H1 (cell line): ENCODE results near the gene EIF2B5. TPM values are rescaled to one million over a fixed set of nuclear protein-coding genes. Genes with fewer than 3 reads are reported as not detected.

ENCODE experiments used
- CTCF ChIA-PET: fragments of 300-600 bp; sonication (Branson Sonifier 250); formaldehyde crosslinking; loops from one replicate; lab custom pipeline; 2021; ENCODE audit not compliant: partially characterized antibody; lab: Charles Lee
- POLR2A ChIA-PET: fragments of 300-600 bp; sonication (Branson Sonifier 250); formaldehyde crosslinking; loops from one replicate; lab custom pipeline; 2021; ENCODE audit warnings: inconsistent platforms; ENCODE audit not compliant: partially characterized antibody; lab: Charles Lee
- DNase-seq, 2 experiments: peaks; one replicate each; pipeline versions ENCODE4 v3.0.0 to v3.0.0-alpha.2; 2010 to 2022; ENCODE audit warnings: low spot score in 2 of 2, low read depth in 1 of 2, mixed read lengths in 1 of 2
- FAIRE-seq: peaks from 2 replicates; lab custom pipeline; 2011; peaks lifted over from hg19 to GRCh38; lab: Jason Lieb, UNC
- H2AFZ ChIP-seq: 2 replicates; pipeline ENCODE4 v1.8.1; 2012; ENCODE audit warnings: low read length, inconsistent platforms
- H2AK5ac ChIP-seq: 2 replicates; pipeline ENCODE4 v1.6.1; 2013; ENCODE audit warnings: low read depth, low read length
- H2BK120ac ChIP-seq: replicated peaks from 2 replicates; pipeline ENCODE3; 2013; ENCODE audit warnings: low read depth, low read length, inconsistent platforms
- H2BK12ac ChIP-seq: 2 replicates; pipeline ENCODE4 v1.6.1; 2013; ENCODE audit warnings: low read depth, low read length
- H2BK15ac ChIP-seq: 2 replicates; pipeline ENCODE4 v1.6.1; 2013; ENCODE audit warnings: low read length
- H2BK20ac ChIP-seq: 2 replicates; pipeline ENCODE4 v1.6.1; 2013; ENCODE audit warnings: low read length
- H2BK5ac ChIP-seq: 2 replicates; pipeline ENCODE4 v1.6.1; 2013; ENCODE audit warnings: low read depth, low read length
- H3K14ac ChIP-seq: 2 replicates; pipeline ENCODE4 v1.6.1; 2013; ENCODE audit warnings: inconsistent platforms; ENCODE audit not compliant: insufficient read length
- H3K18ac ChIP-seq: 2 replicates; pipeline ENCODE4 v1.6.1; 2013; ENCODE audit warnings: low read length; ENCODE audit errors: extremely low read depth
- H3K23ac ChIP-seq: 2 replicates; pipeline ENCODE4 v1.6.1; 2013; ENCODE audit warnings: inconsistent platforms; ENCODE audit not compliant: insufficient read length
- H3K23me2 ChIP-seq: 2 replicates; pipeline ENCODE4 v1.6.1; 2013; ENCODE audit warnings: low read depth, low read length
- H3K27ac ChIP-seq: 2 replicates; pipeline ENCODE4 v1.6.1; 2011; ENCODE audit warnings: low read depth, low read length, inconsistent platforms
- H3K27me3 ChIP-seq, 4 experiments: replicated peaks in 1 of 4; 1 replicate in 1 of 4; 2 replicates in 3 of 4; pipeline versions ENCODE4 v1.6.1 to v1.8.1; 2011 to 2013; ENCODE audit warnings: low read length in 3 of 4, mild to moderate bottlenecking in 3 of 4, inconsistent platforms in 2 of 4, mixed read lengths in 2 of 4, moderate library complexity in 1 of 4; ENCODE audit not compliant: control insufficient read depth in 3 of 4, insufficient read depth in 3 of 4; ENCODE audit errors: extremely low read depth in 1 of 4
- H3K36me3 ChIP-seq, 4 experiments: 2 replicates each; pipeline versions ENCODE4 v1.6.1 to v1.8.1; 2011 to 2013; ENCODE audit warnings: mild to moderate bottlenecking in 4 of 4, low read length in 3 of 4, moderate library complexity in 2 of 4, control low read depth in 1 of 4, inconsistent platforms in 1 of 4; ENCODE audit not compliant: insufficient read depth in 4 of 4, control insufficient read depth in 2 of 4
- H3K4ac ChIP-seq: replicated peaks from 2 replicates; pipeline ENCODE3; 2013; ENCODE audit warnings: low read length, low read depth, mixed read lengths, inconsistent platforms; ENCODE audit not compliant: insufficient read length
- H3K4me1 ChIP-seq, 4 experiments: replicated peaks in 1 of 4; 1 replicate in 1 of 4; 2 replicates in 3 of 4; pipeline versions ENCODE4 v1.6.1 to v1.8.1; 2011 to 2013; ENCODE audit warnings: low read length in 3 of 4, inconsistent platforms in 2 of 4, mixed read lengths in 1 of 4; ENCODE audit not compliant: insufficient read depth in 4 of 4, control insufficient read depth in 3 of 4
- H3K4me2 ChIP-seq, 2 experiments: 2 replicates each; pipeline versions ENCODE4 v1.6.1 to v1.8.1; 2011 to 2013; ENCODE audit warnings: low read depth in 2 of 2, low read length in 2 of 2, control low read depth in 1 of 2, inconsistent platforms in 1 of 2, mild to moderate bottlenecking in 1 of 2; ENCODE audit not compliant: insufficient read depth in 1 of 2
- H3K4me3 ChIP-seq, 4 experiments: fragments of 200-600, 300-600 bp in 1 of 4; sonication (generic), shearing (Covaris generic), sonication (Bioruptor Twin) in 1 of 4; 2 replicates each; pipeline versions ENCODE4 v1.5.1 to v1.8.1; 2011 to 2016; ENCODE audit warnings: low read length in 4 of 4, low read depth in 3 of 4, control low read depth in 2 of 4, inconsistent platforms in 2 of 4, mild to moderate bottlenecking in 2 of 4, mixed read lengths in 1 of 4, moderate library complexity in 1 of 4; ENCODE audit not compliant: insufficient read depth in 2 of 4; ENCODE audit errors: extremely low read depth in 1 of 4
- H3K56ac ChIP-seq: replicated peaks from 2 replicates; pipeline ENCODE3; 2013; ENCODE audit warnings: low read depth, mild to moderate bottlenecking, mixed read lengths, low read length, inconsistent platforms; ENCODE audit not compliant: insufficient read length
- H3K79me1 ChIP-seq: 2 replicates; pipeline ENCODE4 v1.6.1; 2013; ENCODE audit warnings: low read depth, low read length, control low read depth
- H3K79me2 ChIP-seq, 2 experiments: 2 replicates each; pipeline versions ENCODE4 v1.6.1 to v1.8.1; 2012 to 2013; ENCODE audit warnings: low read length in 2 of 2, mild to moderate bottlenecking in 2 of 2, inconsistent platforms in 1 of 2; ENCODE audit not compliant: insufficient read depth in 2 of 2, control insufficient read depth in 1 of 2
- H3K9ac ChIP-seq, 4 experiments: replicated peaks in 1 of 4; 1 replicate in 1 of 4; 2 replicates in 3 of 4; pipeline versions ENCODE4 v1.6.1 to v1.8.1; 2011 to 2013; ENCODE audit warnings: low read depth in 3 of 4, low read length in 3 of 4, control low read depth in 2 of 4, mild to moderate bottlenecking in 2 of 4, moderate library complexity in 2 of 4, inconsistent platforms in 1 of 4; ENCODE audit errors: extremely low read depth in 1 of 4
- H3K9me3 ChIP-seq, 2 experiments: 2 replicates each; pipeline versions ENCODE4 v1.6.1 to v1.8.1; 2012 to 2013; ENCODE audit warnings: mild to moderate bottlenecking in 2 of 2, moderate library complexity in 2 of 2, control low read depth in 1 of 2, inconsistent platforms in 1 of 2, low read depth in 1 of 2, low read length in 1 of 2, mixed read lengths in 1 of 2; ENCODE audit not compliant: insufficient read depth in 2 of 2
- H4K20me1 ChIP-seq, 2 experiments: replicated peaks in 1 of 2; 2 replicates each; pipeline versions ENCODE3 to v1.8.1; 2011 to 2013; ENCODE audit warnings: inconsistent platforms in 2 of 2, low read length in 2 of 2, mild to moderate bottlenecking in 1 of 2; ENCODE audit not compliant: insufficient read depth in 2 of 2, control insufficient read depth in 1 of 2
- H4K5ac ChIP-seq: 2 replicates; pipeline ENCODE4 v1.6.1; 2013; ENCODE audit warnings: low read length, low read depth, mixed read lengths, inconsistent platforms; ENCODE audit not compliant: insufficient read length
- H4K8ac ChIP-seq: 2 replicates; pipeline ENCODE4 v1.8.0; 2013; ENCODE audit warnings: mild to moderate bottlenecking, moderate library complexity, low read length, inconsistent platforms; ENCODE audit not compliant: insufficient read depth; ENCODE audit errors: extremely low read depth
- H4K91ac ChIP-seq: replicated peaks from 2 replicates; pipeline ENCODE3; 2013; ENCODE audit warnings: low read length, mixed read lengths, inconsistent platforms; ENCODE audit not compliant: insufficient read length
- CTBP2 ChIP-seq: IDR thresholded peaks from 2 replicates; pipeline ENCODE4 v1.7.0; 2011; ENCODE audit warnings: borderline replicate concordance, mild to moderate bottlenecking, moderate library complexity, mixed read lengths, low read length; ENCODE audit not compliant: insufficient read depth, insufficient read length
- WGBS, 2 experiments: shearing (Covaris generic) in 1 of 2; methylation state at CpG; one replicate each; pipeline versions ENCODE4 v1.1.6 to v1.1.7; 2013 to 2015; ENCODE audit warnings: low lambda C conversion rate in 2 of 2, mixed read lengths in 2 of 2, inconsistent platforms in 1 of 2, low coverage in 1 of 2, missing lambda C conversion rate in 1 of 2; ENCODE audit not compliant: insufficient replicate concordance in 2 of 2, insufficient coverage in 1 of 2, insufficient read length in 1 of 2; ENCODE audit errors: extremely low coverage in 1 of 2, missing lambda C conversion rate in 1 of 2; 5-methylcytosine and 5-hydroxymethylcytosine counted together
- polyA plus RNA-seq, 7 experiments: library from polyadenylated mRNA; depleted of rRNA in 3 of 7; stranded (reverse) in 5 of 7; unstranded in 2 of 7; fragments of >200 nt in 5 of 7; fragments of 200-250 nt in 2 of 7; gene quantifications; 1 replicate in 5 of 7; 2 replicates in 1 of 7; 4 replicates in 1 of 7; pipeline versions ENCODE4 v1.2.1 to v1.2.3, GENCODE V29; 2011 to 2013; ENCODE audit warnings: missing spikeins in 2 of 7, mixed read lengths in 2 of 7
- total RNA-seq: library from RNA; stranded (reverse); fragmentation: NEBNext Ultra II Directional; extraction: Animal tissue kit (Norgen Biotek cat#: 25700); gene quantifications from 2 replicates; pipeline ENCODE4 v1.2.1, GENCODE V29; 2021
- TF ChIP-seq, protein P1 (sequence below): IDR thresholded peaks from 2 replicates; pipeline ENCODE4 v1.6.1; 2012; ENCODE audit warnings: inconsistent platforms

The EIF2B5 gene
- total and polyA plus RNA-seq, 2 of the 8 experiments (the other 6 are each of a cell fraction or from before 2014, with no cell fraction given): 33.1 to 40.0 TPM

DNA sequence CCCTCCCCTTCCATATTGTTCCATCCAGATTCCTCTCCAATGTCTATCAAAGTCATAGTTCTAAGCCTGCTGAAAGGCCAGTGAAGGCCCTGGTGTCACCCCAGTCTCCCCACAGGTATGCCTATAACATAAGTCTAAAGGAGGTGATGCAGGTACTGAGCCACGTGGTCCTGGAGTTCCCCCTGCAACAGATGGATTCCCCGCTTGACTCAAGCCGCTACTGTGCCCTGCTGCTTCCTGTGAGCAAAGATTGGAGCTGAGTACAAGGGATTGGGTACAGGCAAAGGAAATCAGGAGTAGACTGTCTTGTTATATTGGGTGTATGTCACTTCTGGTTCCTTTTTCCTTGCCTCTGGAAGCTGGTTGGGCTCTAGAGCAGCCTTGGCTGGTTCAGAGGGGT lies 8.2 kb downstream of the EIF2B5 start:
- Histone ChIP-seq H3K4me3 (no peak overlapping the region), H2BK15ac (no peak overlapping the region), H2BK12ac (no peak overlapping the region), H3K56ac (no peak overlapping the region), H3K4me1 (no peaks in the 10 kb centered on the region), H2BK120ac (no peak overlapping the region), H3K4me2 (no peak overlapping the region), H3K79me2 (peaks cover 0 to 2% of the 10 kb centered on the region in 2 experiments; a peak in 1 of 4 replicates), H4K91ac (no peak overlapping the region), H3K14ac (no peak overlapping the region), H2BK5ac (no peak overlapping the region), H3K18ac (no peak overlapping the region), H3K4ac (no peak overlapping the region), H3K23ac (no peak overlapping the region), H2BK20ac (no peak overlapping the region), H2AFZ (no peak overlapping the region), H3K27ac (no peak overlapping the region), H3K23me2 (no peaks in the 10 kb centered on the region), H4K5ac (no peak overlapping the region), H3K27me3 (no peaks in the 10 kb centered on the region), H3K36me3 (peaks cover 11 to 51% (median 34%) of the 10 kb centered on the region in 4 experiments), H3K9ac (no peak overlapping the region), H2AK5ac (no peak overlapping the region), H4K20me1 (peaks cover 0 to 3% of the 10 kb centered on the region in 2 experiments), H3K79me1 (peaks cover 2% of the 10 kb centered on the region; the same call in 1 of the 2 replicates)
- ChIA-PET CTCF (interaction anchor here (1.6 to 3.3 kb wide), 4 partner anchors 43 to 143 kb away, joined by 3 to 28 read pairs (median 12); partner anchors contain the start of gene ABCF3), POLR2A (interaction anchor here (1.6 to 4.6 kb wide), 2 partner anchors 8 to 97 kb away, joined by 5 to 26 read pairs; partner anchors contain the start of gene EIF2B5)
- WGBS, 2 experiments: 93% methylated on average over 3 of the region's 3 CpGs; no CpG with 5 or more reads in 1 of the 2 experiments
- DNase-seq: no peak
- FAIRE-seq: no peak
- TF ChIP-seq CTBP2: no peak
- TF ChIP-seq, protein P1, sequence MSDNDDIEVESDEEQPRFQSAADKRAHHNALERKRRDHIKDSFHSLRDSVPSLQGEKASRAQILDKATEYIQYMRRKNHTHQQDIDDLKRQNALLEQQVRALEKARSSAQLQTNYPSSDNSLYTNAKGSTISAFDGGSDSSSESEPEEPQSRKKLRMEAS: no peak
- TF ChIP-seq, all 59 proteins: peak for 0
- Histone ChIP-seq H4K8ac (no peak overlapping the region), H3K9me3 (no peaks in the 10 kb centered on the region)
